ENCODE measurements around the gene TMPRSS13.
"Not testable (repeated sequence)": the region's sequence is repeated elsewhere in the genome, so short reads cannot be mapped to it uniquely, and the experiment has no call there.

Gene TMPRSS13

GRCh38 chr11:117931331-117931950 is 2.2 kb upstream of the TMPRSS13 start:
- no peak for DNase-seq (ENCODE audit: low read depth, low spot score)

DNA sequence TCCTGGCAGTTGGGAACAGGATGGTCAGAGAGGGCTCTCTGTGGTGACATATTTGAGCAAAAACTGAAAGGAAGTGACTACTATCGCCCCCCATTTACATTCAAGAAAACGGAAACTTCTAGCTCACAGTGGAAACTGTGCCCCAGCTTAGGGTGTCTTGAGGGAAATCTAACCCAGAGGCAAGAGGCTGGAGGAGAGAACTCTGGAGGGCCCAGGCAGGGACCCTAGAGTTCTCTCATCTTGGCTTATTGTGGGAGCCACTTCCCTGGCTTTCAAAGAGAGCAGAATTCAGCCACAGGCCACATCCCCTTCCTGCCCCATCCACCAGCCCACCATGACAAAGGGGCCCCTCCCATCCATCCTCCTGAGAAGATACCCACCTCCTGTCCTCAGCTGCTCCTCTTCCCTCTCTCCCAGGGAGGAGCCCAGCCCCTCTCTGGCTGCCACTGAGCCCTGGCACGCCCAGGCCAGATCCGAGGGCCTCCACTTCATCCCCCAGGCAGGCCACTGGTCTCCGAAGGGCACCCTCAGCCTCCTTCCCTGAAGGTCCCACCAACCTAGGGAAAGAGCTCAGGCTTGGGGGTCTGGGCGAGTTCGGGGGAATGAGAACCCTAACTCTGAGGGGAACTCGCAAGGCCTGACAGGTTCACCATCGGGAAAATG is 1.6 kb upstream of the TMPRSS13 start:
- DNase-seq (ENCODE audit: low read depth, low spot score): no peak

DNA sequence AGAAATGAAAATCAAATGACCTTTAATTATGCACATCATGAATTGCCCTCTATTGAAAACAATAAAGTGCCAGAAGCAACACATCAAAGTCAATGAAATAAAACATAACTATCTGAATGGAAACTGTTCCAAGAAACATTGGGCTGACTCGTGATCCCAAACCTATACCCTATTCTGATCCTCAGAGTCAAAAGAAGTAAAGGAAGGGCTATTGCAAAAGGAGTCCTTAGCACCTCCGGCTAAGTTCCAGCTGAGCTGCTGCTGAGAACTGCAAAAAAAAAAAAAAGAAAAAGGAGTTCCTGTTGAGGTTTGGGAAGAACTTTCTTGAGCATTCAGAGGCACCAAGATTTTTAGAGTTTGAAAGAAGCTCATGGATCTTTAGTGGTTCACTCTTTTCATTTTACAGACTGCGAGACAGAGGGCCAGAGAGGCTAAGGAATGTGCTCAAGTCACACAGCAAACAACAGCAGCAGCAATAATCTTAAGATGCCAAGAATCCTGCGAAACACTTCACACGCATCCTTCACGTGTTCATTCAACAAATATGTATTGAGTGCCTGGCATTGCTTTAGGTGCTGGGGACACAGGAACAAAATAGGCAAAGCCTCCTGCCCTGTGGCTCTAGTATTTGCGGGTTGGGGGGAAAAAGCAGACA is 841 bp upstream of the TMPRSS13 start:
- no peak for DNase-seq (ENCODE audit: low read depth, low spot score)

GRCh38 chr11:117928446-117929141 is 608 bp downstream of the TMPRSS13 start:
- DNase-seq (ENCODE audit: low read depth, low spot score): no peak

- no peak for DNase-seq (ENCODE audit: low read depth, low spot score)
Observed at GRCh38 chr11:117927926-117928325, 1.3 kb downstream of the TMPRSS13 start.

DNA sequence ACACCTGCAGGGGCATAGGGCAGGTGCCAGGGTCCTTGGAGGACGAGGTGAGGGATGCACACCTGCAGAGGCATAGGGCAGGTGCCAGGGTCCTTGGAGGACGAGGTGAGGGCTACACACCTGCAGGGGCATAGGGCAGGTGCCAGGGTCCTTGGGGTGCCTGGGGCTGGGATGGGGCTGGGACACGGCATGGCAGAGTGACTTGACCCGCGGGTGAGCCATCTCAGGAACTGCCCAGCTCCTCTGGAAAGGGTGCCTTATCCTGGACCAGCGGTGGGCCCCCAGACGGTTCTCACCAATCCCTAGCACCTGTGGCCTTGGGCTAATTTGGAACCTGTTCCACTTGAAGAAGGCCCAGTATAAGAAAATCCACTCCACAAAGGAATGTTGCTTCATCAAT is 3.0 kb downstream of the TMPRSS13 start:
- not testable (repeated sequence) for DNase-seq (ENCODE audit: low read depth, low spot score)

DNA sequence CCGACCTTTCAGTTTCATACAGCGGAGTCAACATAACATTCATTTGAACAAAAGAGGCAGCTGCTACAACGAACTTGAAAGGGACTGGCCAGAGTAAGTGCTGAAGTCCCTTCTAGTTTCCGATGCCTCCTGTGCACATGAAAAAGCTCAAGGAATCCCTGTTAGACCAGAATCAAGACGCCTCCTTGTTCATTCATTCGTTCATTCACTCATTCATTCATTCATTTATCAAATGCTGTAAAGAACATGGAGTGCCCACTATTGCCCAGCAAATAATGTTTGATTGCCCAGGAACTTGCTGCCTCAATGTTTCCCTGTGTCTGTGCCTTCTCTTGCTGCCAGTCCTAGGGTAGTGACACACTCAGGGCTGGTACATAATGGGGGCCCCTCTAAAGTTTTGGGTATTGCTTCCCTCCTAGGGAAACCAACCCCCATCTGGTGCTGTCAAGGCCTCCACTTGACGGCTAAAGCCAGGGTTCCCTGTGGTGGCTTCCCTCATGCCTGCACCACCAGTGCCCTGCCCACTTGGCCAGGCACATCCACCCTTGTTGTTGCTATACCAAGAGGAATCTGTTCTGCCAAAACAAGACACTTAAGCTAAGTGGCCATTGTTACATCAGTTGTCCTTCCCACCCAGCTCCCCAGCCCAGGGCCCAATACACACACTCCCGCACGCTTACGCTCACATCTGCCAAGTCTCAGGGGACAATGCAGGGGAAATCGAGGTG is 3.8 kb downstream of the TMPRSS13 start:
- no peak for DNase-seq (ENCODE audit: low read depth, low spot score)

DNA sequence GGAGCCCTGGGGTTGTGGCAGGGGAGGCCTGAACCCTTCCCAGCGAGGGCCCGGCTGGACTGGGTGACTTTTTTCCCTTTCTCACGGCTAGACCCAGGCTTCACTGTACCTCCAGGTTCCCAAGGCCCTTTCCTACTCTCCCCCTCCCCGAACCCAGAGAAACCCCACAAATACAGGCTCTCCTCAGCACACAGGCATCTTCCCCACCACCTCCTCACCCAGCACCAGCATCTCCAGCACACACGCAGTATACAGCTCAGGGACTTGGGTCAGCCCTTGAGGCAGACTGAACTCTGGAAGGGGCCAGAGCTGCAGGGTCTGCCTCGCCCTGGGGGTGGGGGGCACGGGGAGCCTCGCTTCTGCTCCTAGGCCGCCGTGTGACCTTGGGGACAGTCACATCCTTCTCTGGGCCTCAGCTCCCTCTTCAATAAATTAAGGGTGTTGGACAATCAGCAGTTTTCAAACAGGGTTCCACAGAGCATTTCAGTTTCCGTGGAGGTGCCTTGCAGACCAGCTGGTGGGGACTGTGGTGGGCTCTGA is 4.5 kb downstream of the TMPRSS13 start:
- no peak for DNase-seq (ENCODE audit: low read depth, low spot score)

DNA sequence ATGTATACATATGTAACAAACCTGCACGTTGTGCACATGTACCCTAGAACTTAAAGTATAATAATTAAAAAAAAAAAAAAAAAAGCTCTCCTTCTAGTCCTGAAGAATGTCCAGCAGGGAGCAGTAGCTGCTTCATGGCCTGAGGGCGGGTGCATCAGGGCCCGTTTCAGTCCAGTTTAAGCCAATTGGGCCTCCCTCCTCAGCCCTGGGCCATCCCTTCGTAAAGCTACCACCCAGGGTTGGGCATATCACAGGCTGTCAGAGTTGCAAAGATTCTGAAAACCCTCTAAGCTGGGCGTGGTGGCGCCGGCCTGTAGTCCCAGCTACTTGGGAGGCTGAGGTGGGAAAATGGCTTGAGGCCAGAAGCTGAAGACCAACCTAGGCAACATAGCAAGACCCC is 5.4 kb downstream of the TMPRSS13 start:
- no peak for DNase-seq (ENCODE audit: low read depth, low spot score)

GRCh38 chr11:117923275-117923674 is 5.9 kb downstream of the TMPRSS13 start:
- no peak for DNase-seq (ENCODE audit: low read depth, low spot score)

DNA sequence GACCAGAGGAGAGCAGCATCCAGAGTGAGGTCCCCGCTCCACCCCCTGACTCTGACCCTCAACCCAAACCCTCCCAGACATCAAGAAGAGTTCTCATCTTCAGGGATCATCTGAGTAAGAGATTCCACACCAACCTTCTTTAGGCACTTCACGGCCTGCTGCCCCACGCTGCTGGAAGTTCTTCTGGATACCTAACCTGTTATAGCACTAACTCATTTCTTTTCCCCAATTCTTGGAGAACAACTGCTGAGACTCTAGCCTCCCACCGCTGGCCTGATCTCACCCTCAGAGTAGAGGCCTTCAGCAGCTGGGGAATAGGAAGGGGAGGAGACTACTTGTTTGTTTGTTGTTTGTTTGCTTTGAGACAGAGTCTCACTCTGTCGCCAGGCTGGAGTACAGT is 7.3 kb downstream of the TMPRSS13 start:
- no peak for DNase-seq (ENCODE audit: low read depth, low spot score)

DNA sequence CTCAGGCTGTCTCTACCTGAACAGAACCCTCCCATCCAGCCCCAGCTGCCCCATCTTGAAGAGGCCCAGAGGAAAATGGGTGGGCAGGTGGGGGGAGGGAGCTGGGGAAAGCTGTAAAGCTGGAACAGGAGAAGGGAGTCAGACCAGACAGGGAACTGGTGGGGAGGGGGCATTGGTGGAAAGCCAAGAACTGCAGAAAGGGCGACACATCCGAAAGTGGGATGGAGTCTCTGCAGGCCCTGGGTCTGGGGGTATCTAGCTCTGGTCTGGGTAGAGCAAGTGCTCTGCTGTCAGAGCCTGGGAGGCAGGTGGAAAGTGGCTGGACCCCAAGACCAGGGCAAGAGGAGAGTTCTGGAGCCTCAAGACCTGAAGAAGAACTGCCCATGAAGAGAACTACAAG is 7.7 kb downstream of the TMPRSS13 start:
- no peak for DNase-seq (ENCODE audit: low read depth, low spot score)

GRCh38 chr11:117919781-117920221 is 9.4 kb downstream of the TMPRSS13 start:
- no peak for DNase-seq (ENCODE audit: low read depth, low spot score)

DNA sequence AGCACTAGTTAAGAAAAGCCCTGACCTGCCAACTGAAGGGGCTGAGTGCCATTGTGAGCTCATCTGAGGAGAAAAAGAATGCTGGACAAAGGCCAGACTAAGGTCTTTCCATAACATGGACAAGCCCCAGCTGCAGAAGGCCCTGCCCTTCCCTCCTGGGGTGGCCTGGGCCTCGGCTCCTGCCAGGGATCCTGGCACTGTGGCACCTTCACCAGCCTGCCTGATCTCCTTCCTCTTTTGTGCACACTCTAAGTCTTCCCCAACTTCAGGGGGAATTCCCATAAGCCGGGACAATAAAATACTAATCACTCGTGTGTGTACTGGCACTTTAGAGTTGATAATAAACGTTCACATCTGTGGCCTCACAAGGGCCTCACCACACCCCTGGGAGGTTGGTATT is 9.9 kb downstream of the TMPRSS13 start:
- no peak for DNase-seq (ENCODE audit: low read depth, low spot score)

GRCh38 chr11:117918366-117919255 is 10.6 kb downstream of the TMPRSS13 start:
- no peak for DNase-seq (ENCODE audit: low read depth, low spot score)

- no peak for DNase-seq (ENCODE audit: low read depth, low spot score)
Observed at GRCh38 chr11:117917591-117918151, 11.5 kb downstream of the TMPRSS13 start.

GRCh38 chr11:117916956-117917355 is 12.2 kb downstream of the TMPRSS13 start:
- no peak for DNase-seq (ENCODE audit: low read depth, low spot score)

DNA sequence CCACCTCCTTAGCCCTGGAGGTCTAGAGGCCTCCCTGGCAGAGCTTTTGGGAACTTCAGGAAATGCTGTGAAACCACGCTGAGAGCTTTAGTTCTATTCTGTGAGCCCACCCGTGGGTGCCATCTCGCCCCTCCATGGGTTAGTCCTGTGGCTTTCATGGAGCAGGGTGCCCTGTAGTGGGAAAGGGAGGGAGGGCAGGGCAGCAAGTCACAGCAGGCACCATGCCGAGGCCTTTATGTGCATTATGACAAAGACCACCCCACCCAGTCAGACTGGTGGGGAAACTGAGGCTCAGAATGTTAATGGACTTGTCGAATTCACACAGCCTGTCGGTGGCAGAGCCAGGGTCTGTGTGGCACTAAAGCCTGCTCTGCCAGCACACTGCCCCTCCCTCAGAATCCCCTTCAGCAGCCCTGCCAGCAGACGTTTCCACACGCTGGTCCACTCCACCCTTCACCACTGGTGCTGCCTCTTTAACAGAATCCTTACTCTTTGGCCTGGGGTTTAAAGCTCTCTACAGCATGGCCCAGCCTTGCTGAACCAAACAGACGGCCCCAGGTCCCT is 13.4 kb downstream of the TMPRSS13 start:
- DNase-seq (ENCODE audit: low read depth, low spot score): no peak

GRCh38 chr11:117914991-117915618 is 14.1 kb downstream of the TMPRSS13 start:
- DNase-seq (ENCODE audit: low read depth, low spot score): no peak
